ENCODE data around the gene HDGF. TPM values are rescaled to one million over a fixed set of nuclear protein-coding genes. Genes with fewer than 3 reads are reported as not detected.

HDGF gene
- total RNA-seq, 2 experiments from 2014 or later, result 60.8 TPM

- Mint-ChIP-seq H3K27ac (peak within 1 kb of the TSS; percentile 98), H3K4me3 (no peak within 1 kb of the TSS)
Measured at GRCh38 chr1:156727926-156728598, 23.4 kb downstream of the HDGF start, which contains the start of gene METTL25B. Gene METTL25B (plus strand): TSS chr1:156728469. CDS start chr1:156729105, 636 bp downstream.

DNA sequence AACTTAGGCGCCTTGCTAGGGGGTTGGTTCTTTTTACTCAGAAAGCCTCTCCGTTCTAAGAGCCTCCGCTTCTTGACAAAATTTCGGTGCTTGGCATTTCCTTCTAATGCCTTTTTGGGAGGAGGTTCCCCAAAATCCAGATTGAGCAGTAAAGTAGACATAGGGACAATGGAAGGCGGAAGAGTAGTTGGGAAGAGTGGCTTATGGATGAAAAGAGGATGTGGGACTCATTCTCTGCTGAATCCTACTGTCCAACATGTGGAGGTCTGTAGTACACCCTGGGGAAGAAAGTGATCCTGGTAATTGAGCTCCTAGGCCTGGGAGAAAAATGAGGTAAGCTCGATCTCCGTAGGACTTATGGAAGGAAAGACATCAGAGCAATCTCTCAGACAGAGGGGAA is 24.0 kb downstream of the HDGF start:
- Histone ChIP-seq H3K36me3 (ENCODE audit: insufficient read depth, low read length) (peaks cover 37% of the 10 kb centered on the region), H3K27ac (ENCODE audit: low read depth in 1 of 2, low read length in 2 of 2) (peak overlapping the region; percentile 88 to 98), H3K4me3 (ENCODE audit: low read length) (peak overlapping the region; percentile 99), H3K27me3 (ENCODE audit: control insufficient read depth in 1 of 2, insufficient read depth in 2 of 2, low read length in 2 of 2) (no peaks in the 10 kb centered on the region), H3K9me3 (ENCODE audit: control insufficient read depth in 1 of 2, insufficient read depth in 1 of 2, low read length in 2 of 2) (no peaks in the 10 kb centered on the region), H3K4me1 (ENCODE audit: insufficient read depth, low read length) (peaks cover 52% of the 10 kb centered on the region)
- H3K4me3 Mint-ChIP-seq, result no peak overlapping the region
- peak overlapping the region; percentile 98 for H3K27ac Mint-ChIP-seq
- ATAC-seq (ENCODE audit: poor library complexity), result no peak
- no peaks in the 10 kb centered on the region for H3K27me3 Mint-ChIP-seq
- intact Hi-C loops (cut with DNase I, micrococcal nuclease), result loop anchor here (2.0 to 10.0 kb wide), 4 partner anchors 67 to 223 kb away; partner anchors contain the start of genes MEF2D (in 1 of the 2) and NTRK1 (in 1 of the 2)
- ChIA-PET CTCF (interaction anchor here (0.6 to 5.1 kb wide), 9 partner anchors 14 to 841 kb away, joined by 3 to 119 read pairs (median 43); partner anchors contain the start of genes CRABP2, HDGF, MRPL24 and NTRK1), POLR2A (interaction anchor here (0.8 to 5.9 kb wide), 12 partner anchors 14 to 444 kb away, joined by 3 to 107 read pairs (median 7); partner anchors contain the start of genes CRABP2, HDGF, MEF2D and MRPL24)
- no peaks in the 10 kb centered on the region for H3K9me3 Mint-ChIP-seq
- peaks cover 40% of the 10 kb centered on the region for H3K36me3 Mint-ChIP-seq (ENCODE audit: low read depth)
- DNase-seq, result no peak
- TF ChIP-seq, protein P1, sequence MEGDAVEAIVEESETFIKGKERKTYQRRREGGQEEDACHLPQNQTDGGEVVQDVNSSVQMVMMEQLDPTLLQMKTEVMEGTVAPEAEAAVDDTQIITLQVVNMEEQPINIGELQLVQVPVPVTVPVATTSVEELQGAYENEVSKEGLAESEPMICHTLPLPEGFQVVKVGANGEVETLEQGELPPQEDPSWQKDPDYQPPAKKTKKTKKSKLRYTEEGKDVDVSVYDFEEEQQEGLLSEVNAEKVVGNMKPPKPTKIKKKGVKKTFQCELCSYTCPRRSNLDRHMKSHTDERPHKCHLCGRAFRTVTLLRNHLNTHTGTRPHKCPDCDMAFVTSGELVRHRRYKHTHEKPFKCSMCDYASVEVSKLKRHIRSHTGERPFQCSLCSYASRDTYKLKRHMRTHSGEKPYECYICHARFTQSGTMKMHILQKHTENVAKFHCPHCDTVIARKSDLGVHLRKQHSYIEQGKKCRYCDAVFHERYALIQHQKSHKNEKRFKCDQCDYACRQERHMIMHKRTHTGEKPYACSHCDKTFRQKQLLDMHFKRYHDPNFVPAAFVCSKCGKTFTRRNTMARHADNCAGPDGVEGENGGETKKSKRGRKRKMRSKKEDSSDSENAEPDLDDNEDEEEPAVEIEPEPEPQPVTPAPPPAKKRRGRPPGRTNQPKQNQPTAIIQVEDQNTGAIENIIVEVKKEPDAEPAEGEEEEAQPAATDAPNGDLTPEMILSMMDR (IDR thresholded peaks at IDR 0.05), result no peak
- H3K4me1 Mint-ChIP-seq (ENCODE audit: low read depth), result peaks cover 30% of the 10 kb centered on the region

More at GRCh38 chr1:156727926-156728598, 23.4 kb downstream of the HDGF start, which contains the start of gene METTL25B:
- H3K9me3 ChIP-seq (ENCODE audit: control insufficient read depth in 1 of 2, insufficient read depth in 1 of 2, low read length in 2 of 2), result no peaks in the 10 kb centered on the region
- DNase-seq, result peak in 13 of 14 experiments; percentile 43 to 87 (median 60)
- Mint-ChIP-seq H3K9me3 (no peaks in the 10 kb centered on the region), H3K4me1 (ENCODE audit: low read depth) (peaks cover 30% of the 10 kb centered on the region), H3K36me3 (ENCODE audit: low read depth) (peaks cover 40% of the 10 kb centered on the region), H3K27me3 (no peaks in the 10 kb centered on the region)
- H3K4me3 ChIP-seq (ENCODE audit: low read length), result peak within 1 kb of the TSS; percentile 99
- peaks cover 32% of the 10 kb centered on the region for H3K36me3 ChIP-seq (ENCODE audit: insufficient read depth, low read length)
- peaks cover 52% of the 10 kb centered on the region for H3K4me1 ChIP-seq (ENCODE audit: insufficient read depth, low read length)
- ATAC-seq (ENCODE audit: poor library complexity), result peak; percentile 56
- ChIA-PET POLR2A (interaction anchor here (0.6 to 5.9 kb wide), 21 partner anchors 11 to 612 kb away, joined by 3 to 107 read pairs (median 4); partner anchors contain the start of genes CRABP2, HDGF, MEF2D and MRPL24), CTCF (interaction anchor here (0.6 to 5.1 kb wide), 10 partner anchors 13 to 842 kb away, joined by 3 to 119 read pairs (median 36); partner anchors contain the start of genes CRABP2, HDGF, MRPL24 and NTRK1)
- TF ChIP-seq, protein P1 (IDR thresholded peaks at IDR 0.05), result no peak
- H3K27ac ChIP-seq (ENCODE audit: low read depth in 1 of 2, low read length in 2 of 2), result peak within 1 kb of the TSS; percentile 90 to 98
- H3K27me3 ChIP-seq (ENCODE audit: control insufficient read depth in 1 of 2, insufficient read depth in 2 of 2, low read length in 2 of 2), result no peaks in the 10 kb centered on the region
- intact Hi-C loops (cut with DNase I, micrococcal nuclease), result loop anchor here (1.0 to 10.0 kb wide), 8 partner anchors 23 to 223 kb away; partner anchors contain the start of genes HDGF (in 1 of the 2), MEF2D (in 1 of the 2), NTRK1 (in 1 of the 2) and PRCC (in 1 of the 2)

DNA sequence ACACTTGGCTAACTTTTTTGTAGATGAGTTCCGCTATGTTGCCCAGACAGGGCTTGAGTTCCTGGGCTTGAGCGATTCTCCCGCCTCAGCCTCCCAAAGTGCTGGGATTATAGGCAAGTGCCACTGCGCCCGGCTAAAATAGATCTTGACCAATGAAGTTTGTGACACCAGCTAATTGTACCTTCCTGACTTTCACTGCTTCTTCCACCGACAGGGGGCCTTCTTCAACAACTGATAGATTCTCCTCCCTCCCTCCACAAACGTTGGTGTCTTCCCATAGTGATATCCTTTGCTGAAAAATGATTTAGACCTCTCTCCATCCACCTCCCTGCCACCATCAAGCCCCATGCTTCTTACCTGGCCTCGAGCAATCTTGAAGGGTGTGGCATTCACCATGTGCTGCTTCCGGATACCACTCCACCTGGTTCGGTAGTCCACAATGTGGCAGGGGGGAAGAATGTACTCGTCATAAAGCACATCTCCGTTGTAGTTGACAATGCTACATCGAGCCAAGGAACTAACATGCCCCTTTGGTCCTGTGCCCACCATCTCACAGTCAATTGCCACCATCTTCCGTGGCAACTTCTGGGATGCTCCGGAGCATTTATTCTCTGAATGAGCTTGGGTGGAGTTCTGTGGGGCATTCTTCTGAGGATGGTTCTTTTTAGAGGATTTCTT is 24.8 kb downstream of the HDGF start:
- intact Hi-C loops (cut with DNase I, micrococcal nuclease), result loop anchor here (1.0 to 10.0 kb wide), 6 partner anchors 66 to 222 kb away; partner anchors contain the start of genes NTRK1 (in 2 of the 2) and MEF2D (in 1 of the 2)
- ATAC-seq (ENCODE audit: poor library complexity), result no peak
- H3K27me3 ChIP-seq (ENCODE audit: control insufficient read depth in 1 of 2, insufficient read depth in 2 of 2, low read length in 2 of 2), result no peaks in the 10 kb centered on the region

More for the DNA sequence above, 24.8 kb downstream of the HDGF start:
- peaks cover 30% of the 10 kb centered on the region for H3K4me1 Mint-ChIP-seq (ENCODE audit: low read depth)
- Histone ChIP-seq H3K36me3 (ENCODE audit: insufficient read depth, low read length) (peaks cover 38% of the 10 kb centered on the region), H3K4me3 (ENCODE audit: low read length) (peak overlapping the region; percentile 99), H3K9me3 (ENCODE audit: control insufficient read depth in 1 of 2, insufficient read depth in 1 of 2, low read length in 2 of 2) (no peaks in the 10 kb centered on the region), H3K27ac (ENCODE audit: low read depth in 1 of 2, low read length in 2 of 2) (no peak overlapping the region), H3K4me1 (ENCODE audit: insufficient read depth, low read length) (peaks cover 52% of the 10 kb centered on the region)
- TF ChIP-seq, protein P1 (IDR thresholded peaks at IDR 0.05), result peak; percentile 40
- H3K27me3 Mint-ChIP-seq, result no peaks in the 10 kb centered on the region
- H3K4me3 Mint-ChIP-seq, result no peak overlapping the region
- POLR2A ChIA-PET, result interaction anchor here (0.6 to 5.9 kb wide), 15 partner anchors 9 to 133 kb away, joined by 3 to 107 read pairs (median 6); partner anchors contain the start of genes CRABP2, HDGF, MRPL24 and NTRK1
- H3K36me3 Mint-ChIP-seq (ENCODE audit: low read depth), result peaks cover 42% of the 10 kb centered on the region
- H3K27ac Mint-ChIP-seq, result no peak overlapping the region
- CTCF ChIA-PET, result interaction anchor here (0.7 to 5.1 kb wide), 45 partner anchors 9 to 443 kb away, joined by 3 to 119 read pairs (median 5); partner anchors contain the start of genes CRABP2, HDGF, MRPL24 and NES
- peak in 9 of 14 experiments; percentile 17 to 76 (median 40) for DNase-seq
- H3K9me3 Mint-ChIP-seq, result no peaks in the 10 kb centered on the region
